IMR-90 (cell line): ENCODE results near the gene ZDHHC7. TPM values are rescaled to one million over a fixed set of nuclear protein-coding genes. Genes with fewer than 3 reads are reported as not detected.

Experiments
- ATAC-seq: fragments of 200-7000 bp; cut with Tn5 transposase; 2 replicates; pipeline ENCODE4 v1.9.1; 2020; ENCODE audit warnings: low read depth, mild to moderate bottlenecking, moderate library complexity
- BruUV-seq: library from RNA; stranded (reverse); fragments of 400-500 nt; replicated peaks from 2 replicates; lab custom pipeline; 2021; lab: Mats Ljungman, UMichigan
- CTCF ChIA-PET: fragments of 300-600 bp; formaldehyde crosslinking; extraction: SDS; loops from one replicate; lab custom pipeline; 2021; ENCODE audit warnings: antibody characterized with exemption; lab: Yijun Ruan, JAX
- POLR2A ChIA-PET: fragments of 300-600 bp; sonication (Branson Sonifier 250); formaldehyde crosslinking; loops from one replicate; lab custom pipeline; 2022; ENCODE audit warnings: antibody characterized with exemption; ENCODE audit not compliant: unreplicated experiment; lab: Charles Lee
- DNase-seq: peaks from one replicate; pipeline ENCODE4 v3.0.0; 2013
- H2AFZ ChIP-seq: replicated peaks from 2 replicates; pipeline ENCODE3; 2013; ENCODE audit warnings: low read length, mild to moderate bottlenecking; ENCODE audit not compliant: poor library complexity
- H2AK5ac ChIP-seq: 2 replicates; pipeline ENCODE4 v1.6.1; 2013; ENCODE audit warnings: low read depth, low read length, inconsistent platforms
- H2AK9ac ChIP-seq: replicated peaks from 2 replicates; pipeline ENCODE3; 2013; ENCODE audit warnings: mild to moderate bottlenecking, low read depth, low read length, moderate library complexity; ENCODE audit not compliant: poor library complexity
- H2BK120ac ChIP-seq: 2 replicates; pipeline ENCODE4 v1.6.1; 2013; ENCODE audit warnings: low read depth, low read length, inconsistent platforms
- H2BK15ac ChIP-seq: 3 replicates; pipeline ENCODE4 v1.6.1; 2013; ENCODE audit warnings: low read depth, low read length, inconsistent platforms
- H2BK20ac ChIP-seq: 2 replicates; pipeline ENCODE4 v1.6.1; 2013; ENCODE audit warnings: low read depth, mild to moderate bottlenecking, inconsistent platforms, low read length, moderate library complexity
- H2BK5ac ChIP-seq: 2 replicates; pipeline ENCODE4 v1.6.1; 2013; ENCODE audit warnings: mild to moderate bottlenecking, low read depth, low read length, inconsistent platforms; ENCODE audit not compliant: poor library complexity, severe bottlenecking
- H3K14ac ChIP-seq: replicated peaks from 2 replicates; pipeline ENCODE4 v1.6.1; 2013; ENCODE audit warnings: low read depth, low read length, inconsistent platforms
- H3K18ac ChIP-seq: 2 replicates; pipeline ENCODE4 v1.6.1; 2013; ENCODE audit warnings: low read depth, low read length, control low read depth
- H3K23ac ChIP-seq: 2 replicates; pipeline ENCODE4 v1.6.1; 2013; ENCODE audit warnings: low read depth, low read length, inconsistent platforms
- H3K27ac ChIP-seq: 2 replicates; pipeline ENCODE4 v1.5.1; 2013; ENCODE audit warnings: mild to moderate bottlenecking, control low read depth, low read length; ENCODE audit not compliant: insufficient read depth
- H3K27me3 ChIP-seq: 2 replicates; pipeline ENCODE4 v1.6.1; 2013; ENCODE audit warnings: low read length; ENCODE audit not compliant: control insufficient read depth, insufficient read depth
- H3K36me3 ChIP-seq: 2 replicates; pipeline ENCODE4 v1.6.1; 2013; ENCODE audit warnings: low read length, mixed read lengths; ENCODE audit not compliant: control insufficient read depth, insufficient read depth
- H3K4ac ChIP-seq: 2 replicates; pipeline ENCODE4 v1.6.1; 2013; ENCODE audit warnings: low read depth, low read length, inconsistent platforms
- H3K4me1 ChIP-seq: 2 replicates; pipeline ENCODE4 v1.6.1; 2013; ENCODE audit warnings: low read length, mixed read lengths; ENCODE audit not compliant: control insufficient read depth, insufficient read depth
- H3K4me2 ChIP-seq: 2 replicates; pipeline ENCODE4 v1.6.1; 2013; ENCODE audit warnings: low read depth, mild to moderate bottlenecking, control low read depth, low read length, moderate library complexity
- H3K4me3 ChIP-seq: 2 replicates; pipeline ENCODE4 v1.5.1; 2013; ENCODE audit warnings: low read depth, mild to moderate bottlenecking, control low read depth, low read length, moderate library complexity; ENCODE audit not compliant: insufficient read depth
- H3K56ac ChIP-seq: 2 replicates; pipeline ENCODE4 v1.6.1; 2013; ENCODE audit warnings: low read length, inconsistent platforms; ENCODE audit not compliant: insufficient read depth; ENCODE audit errors: extremely low read depth
- H3K79me1 ChIP-seq, 2 experiments: 2 replicates each; pipeline ENCODE4 v1.6.1; 2013; ENCODE audit warnings: low read length in 2 of 2, inconsistent platforms in 1 of 2, low read depth in 1 of 2
- H3K9ac ChIP-seq: 2 replicates; pipeline ENCODE4 v1.6.1; 2013; ENCODE audit warnings: low read depth, low read length, control low read depth
- H3K9me1 ChIP-seq: 2 replicates; pipeline ENCODE4 v1.6.1; 2013; ENCODE audit warnings: low read length, inconsistent platforms; ENCODE audit not compliant: insufficient read depth
- H3K9me3 ChIP-seq: 2 replicates; pipeline ENCODE4 v1.6.1; 2013; ENCODE audit warnings: low read length; ENCODE audit not compliant: control insufficient read depth, insufficient read depth
- H4K20me1 ChIP-seq: 2 replicates; pipeline ENCODE4 v1.6.1; 2013; ENCODE audit warnings: low read length, inconsistent platforms; ENCODE audit not compliant: insufficient read depth
- H4K5ac ChIP-seq: 2 replicates; pipeline ENCODE4 v1.6.1; 2013; ENCODE audit warnings: mild to moderate bottlenecking, low read depth, low read length, control low read depth
- H4K8ac ChIP-seq, 2 experiments: 2 replicates each; pipeline ENCODE4 v1.6.1; 2013; ENCODE audit warnings: low read depth in 2 of 2, low read length in 2 of 2, control low read depth in 1 of 2, inconsistent platforms in 1 of 2
- H4K91ac ChIP-seq: 2 replicates; pipeline ENCODE4 v1.6.1; 2013; ENCODE audit warnings: low read depth, low read length, inconsistent platforms; ENCODE audit not compliant: insufficient read depth
- ELK1 ChIP-seq: fragments of 150-350 bp; IDR thresholded peaks from 2 replicates; pipeline ENCODE4 v1.6.1; 2016; ENCODE audit warnings: low read depth, mild to moderate bottlenecking, low read length, moderate library complexity, borderline replicate concordance
- USF2 ChIP-seq: fragments of 150-350 bp; IDR thresholded peaks from 2 replicates; pipeline ENCODE4 v1.6.1; 2017; ENCODE audit warnings: mild to moderate bottlenecking, antibody characterized with exemption, low read length, low read depth
- WGBS, 2 experiments: methylation state at CpG; one replicate each; pipeline versions ENCODE4 v1.1.5 to v1.1.7; 2013; ENCODE audit warnings: missing lambda C conversion rate in 2 of 2; ENCODE audit not compliant: insufficient read length in 1 of 2; ENCODE audit errors: extremely low coverage in 2 of 2; 5-methylcytosine and 5-hydroxymethylcytosine counted together
- dilution Hi-C: fragments of 300-500 bp; cut with HindIII; formaldehyde crosslinking; loops from one replicate; pipeline ENCODE4 v1.14.3; 2018; ENCODE audit warnings: low sequenced_read_pairs; ENCODE audit not compliant: unreplicated experiment
- in situ Hi-C: fragments of 300-500 bp; cut with MboI; formaldehyde crosslinking; loops from 3 replicates; pipeline ENCODE4 v1.14.3; 2019; ENCODE audit warnings: low sequenced_read_pairs, inconsistent platforms, mixed read lengths
- intact Hi-C: fragments of 100-400 bp; cut with micrococcal nuclease; formaldehyde crosslinking; loops from 2 replicates; pipeline ENCODE4 v1.10.0; 2022
- polyA plus RNA-seq, 3 experiments: library from polyadenylated mRNA; depleted of rRNA; stranded (reverse); fragments of >200 nt; gene quantifications; 2 replicates each; pipeline ENCODE4 v1.2.3, GENCODE V29; 2012; ENCODE audit warnings: low replicate concordance in 1 of 3
- total RNA-seq: library from RNA; depleted of rRNA; stranded (reverse); fragments of >200 nt; gene quantifications from 2 replicates; pipeline ENCODE4 v1.2.3, GENCODE V29; 2012

The ZDHHC7 gene
- total and polyA plus RNA-seq, 2 of the 4 experiments (the other 2 are of a cell fraction), result 80.1 to 97.1 TPM

- H2BK15ac ChIP-seq, result no peak overlapping the region
- peak; percentile 57 for TF ChIP-seq USF2
- TF ChIP-seq ELK1, result no peak
- H3K4me1 ChIP-seq, result peaks cover 2% of the 10 kb centered on the region; the same call in 1 of the 2 replicates
- intact Hi-C loops, result no loop called here
- H3K18ac ChIP-seq, result no peak overlapping the region
- no peak overlapping the region for H3K4me2 ChIP-seq
- H3K23ac ChIP-seq, result no peak overlapping the region
- no TSS peak for BruUV-seq
- in situ Hi-C loops, result loop anchor here (25.0 kb wide), 1 partner anchor 320 kb away; the partner anchor contains the start of gene KLHL36
- H3K56ac ChIP-seq, result no peak overlapping the region
- no peak overlapping the region for H3K27ac ChIP-seq
- no peak overlapping the region for H2AK5ac ChIP-seq
- ChIA-PET CTCF (no interaction called here), POLR2A (no interaction called here)
- ATAC-seq (no peak), DNase-seq (no peak)
- WGBS, 2 experiments, result 100% methylated on average over 1 of the region's 1 CpG; no CpG with 5 or more reads in 1 of the 2 experiments
- H3K9me3 ChIP-seq, result no peaks in the 10 kb centered on the region
- no peak overlapping the region for H4K91ac ChIP-seq
- H2AK9ac ChIP-seq, result peak overlapping the region; percentile 2
- no peaks in the 10 kb centered on the region for H3K36me3 ChIP-seq
- no peak overlapping the region for H2BK5ac ChIP-seq
- dilution Hi-C loops, result no loop called here
- H3K4ac ChIP-seq, result no peak overlapping the region
- no peak overlapping the region for H2AFZ ChIP-seq
- no peak overlapping the region for H3K14ac ChIP-seq
- H3K27me3 ChIP-seq, result peaks cover 3% of the 10 kb centered on the region; the same call in 1 of the 2 replicates
- H2BK120ac ChIP-seq, result no peak overlapping the region
- no peak overlapping the region for H4K5ac ChIP-seq
- H3K79me1 ChIP-seq, result no peaks in the 10 kb centered on the region
- no peak overlapping the region for H3K4me3 ChIP-seq
- H3K9ac ChIP-seq, result no peak overlapping the region
- no peak overlapping the region for H2BK20ac ChIP-seq
- H3K9me1 ChIP-seq, result no peaks in the 10 kb centered on the region
- no peaks in the 10 kb centered on the region; the same call in 1 of the 2 replicates for H4K20me1 ChIP-seq
- no peak overlapping the region for H4K8ac ChIP-seq
Measured at GRCh38 chr16:84957792-84958191, 53.5 kb downstream of the ZDHHC7 start.
